Measurements from ENCODE around the gene HIVEP1.

The HIVEP1 gene

DNA sequence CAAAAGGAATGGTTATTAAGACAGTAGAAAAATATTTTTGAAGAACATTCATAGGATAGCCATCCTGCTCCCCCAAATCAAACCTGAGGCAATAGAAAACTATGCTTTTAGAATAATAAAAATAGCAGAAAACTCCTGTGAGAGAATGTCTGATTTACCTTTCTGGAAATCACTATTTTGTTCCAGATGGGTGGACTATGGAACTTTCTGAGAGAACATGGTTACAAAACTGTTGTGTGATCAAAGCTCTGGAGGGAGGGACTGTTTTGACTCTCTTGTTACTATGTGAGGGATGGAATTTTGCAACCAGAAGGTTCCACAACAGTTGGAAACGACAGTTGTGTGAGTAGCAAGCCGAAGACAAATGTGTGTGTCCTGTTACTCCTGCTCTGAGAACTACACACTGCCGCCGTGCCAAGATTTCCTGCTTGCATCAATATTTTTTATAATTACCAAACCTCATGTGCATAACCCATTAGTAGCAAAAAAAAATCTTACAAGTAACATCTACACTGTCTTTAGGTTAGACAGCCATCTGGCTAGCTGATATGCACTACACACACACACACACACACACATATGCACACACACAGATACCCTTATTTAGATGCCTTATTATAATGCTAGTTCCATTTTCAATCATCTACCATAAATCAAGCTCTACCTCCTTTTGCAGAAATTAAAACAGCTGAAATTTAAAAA lies 11.0 kb upstream of the HIVEP1 start:
- no peak for DNase-seq

DNA sequence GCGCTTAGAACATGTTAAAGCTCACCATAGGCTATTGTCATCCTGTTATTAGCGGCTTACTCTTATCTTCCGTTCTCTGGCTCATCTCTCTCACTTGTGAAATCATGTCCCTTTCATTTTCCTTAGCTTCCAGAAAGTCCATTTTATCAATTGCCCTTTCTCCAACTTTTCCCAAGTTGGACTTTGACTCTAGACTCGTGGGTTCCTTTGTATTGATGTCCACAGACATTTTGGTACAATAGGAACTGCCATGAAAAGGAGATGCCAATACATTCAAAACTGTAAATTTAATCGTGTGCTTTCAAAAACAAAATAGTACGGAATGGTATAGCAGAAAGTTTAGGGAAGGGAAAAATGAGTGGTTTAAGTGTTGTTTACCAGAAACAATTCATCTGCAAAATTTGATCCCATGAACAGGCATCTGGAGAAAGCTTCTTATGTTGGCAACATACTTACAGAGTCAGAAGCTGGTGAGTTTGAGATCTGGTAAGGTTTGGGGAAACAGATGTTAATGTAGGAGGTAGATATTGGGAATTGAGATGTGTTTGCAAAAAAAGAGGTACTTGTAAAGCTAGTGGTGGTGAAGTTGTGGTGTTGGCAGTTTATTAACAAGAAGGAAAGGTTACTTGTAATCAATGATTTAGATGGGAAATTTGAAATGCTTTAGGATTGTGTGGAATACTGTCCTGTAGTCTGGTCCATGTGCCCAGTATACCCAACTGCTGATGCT lies 10.2 kb upstream of the HIVEP1 start:
- no peaks in the 10 kb centered on the region for H3K9me3 Mint-ChIP-seq
- ATAC-seq (replicated peaks) (no peak), DNase-seq (no peak)
- no peak overlapping the region for H3K4me3 Mint-ChIP-seq
- H3K4me1 Mint-ChIP-seq (ENCODE audit: low read depth in 2 of 2), result no peaks in the 10 kb centered on the region
- no peak overlapping the region for H3K27ac Mint-ChIP-seq
- no peaks in the 10 kb centered on the region for H3K27me3 Mint-ChIP-seq
- H3K36me3 Mint-ChIP-seq (ENCODE audit: insufficient read depth), result no peaks in the 10 kb centered on the region

More for the DNA sequence above, 11.0 kb upstream of the HIVEP1 start:
- no peak overlapping the region for H3K27ac Mint-ChIP-seq
- H3K27me3 Mint-ChIP-seq, result no peaks in the 10 kb centered on the region
- H3K9me3 Mint-ChIP-seq, result no peaks in the 10 kb centered on the region
- H3K4me3 Mint-ChIP-seq, result no peak overlapping the region
- H3K4me1 Mint-ChIP-seq (ENCODE audit: low read depth in 2 of 2), result no peaks in the 10 kb centered on the region
- peaks cover 3% of the 10 kb centered on the region for H3K36me3 Mint-ChIP-seq (ENCODE audit: insufficient read depth)
- ATAC-seq (replicated peaks), result no peak

DNA sequence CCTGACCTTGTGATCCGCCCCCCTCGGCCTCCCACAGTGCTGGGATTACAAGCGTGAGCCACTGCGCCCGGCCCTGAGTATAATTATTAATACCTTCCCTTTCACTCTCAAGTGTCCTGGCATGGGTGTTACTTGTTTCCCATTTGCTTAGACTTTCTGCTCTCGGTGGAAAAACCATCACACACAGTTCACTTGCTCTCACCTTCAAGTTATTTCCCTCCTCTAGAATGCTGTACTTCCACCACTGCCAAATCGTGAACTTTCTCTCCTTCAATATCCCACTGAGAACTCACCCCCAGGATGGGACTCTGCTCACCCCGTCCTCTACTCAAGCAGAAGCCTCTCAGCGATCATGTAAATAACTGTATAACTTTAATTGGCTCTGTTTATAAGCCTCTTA lies 4.6 kb upstream of the HIVEP1 start:
- Mint-ChIP-seq H3K4me3 (no peak overlapping the region), H3K9me3 (no peaks in the 10 kb centered on the region), H3K27me3 (no peaks in the 10 kb centered on the region), H3K4me1 (ENCODE audit: low read depth in 2 of 2) (peaks cover 17 to 22% of the 10 kb centered on the region in 2 donors), H3K36me3 (ENCODE audit: insufficient read depth) (peaks cover 23% of the 10 kb centered on the region), H3K27ac (peak overlapping the region in 1 of 2 donors; percentile 99)
- DNase-seq (no peak), ATAC-seq (replicated peaks) (no peak)

DNA sequence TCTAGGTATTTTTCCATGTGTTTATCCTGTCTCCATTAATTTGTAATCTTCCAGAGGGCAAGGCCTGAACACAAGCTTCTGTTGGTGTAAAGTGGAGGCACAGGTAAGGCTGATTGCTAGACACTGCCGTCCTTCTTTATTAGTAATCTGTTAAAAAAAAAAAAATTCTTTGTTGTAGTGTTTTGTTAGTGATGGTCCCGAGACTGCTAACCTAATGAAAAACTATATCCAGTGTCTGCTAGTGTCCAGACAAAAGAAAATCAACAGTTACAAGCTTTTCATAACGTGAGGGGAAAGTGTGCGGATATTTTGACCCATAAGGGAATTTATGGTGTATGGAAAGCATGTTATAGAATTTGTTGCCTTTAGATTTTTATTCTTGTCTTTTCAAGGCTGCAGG lies 4.2 kb upstream of the HIVEP1 start:
- Mint-ChIP-seq H3K4me1 (ENCODE audit: low read depth in 2 of 2) (peaks cover 17 to 24% of the 10 kb centered on the region in 2 donors), H3K36me3 (ENCODE audit: insufficient read depth) (peaks cover 27% of the 10 kb centered on the region), H3K4me3 (peak overlapping the region; percentile 98 to 99), H3K9me3 (no peaks in the 10 kb centered on the region), H3K27ac (peak overlapping the region; percentile 99 to 100), H3K27me3 (no peaks in the 10 kb centered on the region)
- ATAC-seq (replicated peaks) (no peak), DNase-seq (no peak)

DNA sequence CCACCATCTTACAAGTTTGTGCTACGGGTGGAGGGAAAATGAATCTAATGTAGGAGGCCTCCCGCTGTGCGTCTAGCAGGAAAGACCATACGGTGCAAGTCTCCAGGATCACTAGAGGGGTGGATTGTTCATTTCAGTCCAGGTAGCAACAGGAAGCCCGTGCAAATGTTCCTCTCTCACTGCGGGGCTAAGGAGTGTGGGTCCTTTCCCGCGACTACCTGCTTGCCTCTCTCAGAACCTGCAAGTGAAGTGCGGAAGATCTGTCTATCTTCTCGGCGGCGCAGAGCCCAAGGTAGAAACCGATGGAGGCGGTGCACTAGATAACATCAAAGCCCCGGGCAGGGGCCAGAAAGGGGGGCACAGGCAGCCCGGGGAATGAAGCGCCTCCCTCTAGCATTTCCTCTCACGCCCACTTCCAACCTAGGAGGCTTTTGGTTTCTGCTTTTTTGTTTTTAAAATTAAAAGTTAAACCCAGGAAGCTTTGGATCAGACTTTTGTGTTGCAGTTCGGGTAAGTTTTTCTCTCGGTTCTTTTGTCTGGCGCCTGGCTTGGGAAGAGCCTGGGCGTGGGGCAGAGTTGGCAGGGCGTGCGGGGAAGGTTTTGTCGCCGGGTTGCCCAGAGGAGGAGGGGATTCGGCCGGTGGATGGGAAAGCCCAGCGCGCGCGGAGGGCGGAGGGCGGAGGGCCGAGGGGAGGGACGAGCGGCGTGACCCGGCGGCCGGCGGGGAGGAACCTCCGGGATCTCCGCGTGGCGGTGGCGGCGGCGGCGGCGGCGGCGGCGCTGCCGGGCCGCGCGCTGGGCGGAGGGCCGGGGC lies 3.5 kb upstream of the HIVEP1 start:
- no peaks in the 10 kb centered on the region for H3K9me3 Mint-ChIP-seq
- ATAC-seq (replicated peaks), result peak; percentile 50
- DNase-seq, result peak; percentile 79 to 81 (median 80)
- no peaks in the 10 kb centered on the region for H3K27me3 Mint-ChIP-seq
- peak overlapping the region; percentile 99 to 100 for H3K27ac Mint-ChIP-seq
- H3K36me3 Mint-ChIP-seq (ENCODE audit: insufficient read depth), result peaks cover 33% of the 10 kb centered on the region
- peak overlapping the region; percentile 98 to 99 for H3K4me3 Mint-ChIP-seq
- H3K4me1 Mint-ChIP-seq (ENCODE audit: low read depth in 2 of 2), result peaks cover 21 to 28% of the 10 kb centered on the region in 2 donors

DNA sequence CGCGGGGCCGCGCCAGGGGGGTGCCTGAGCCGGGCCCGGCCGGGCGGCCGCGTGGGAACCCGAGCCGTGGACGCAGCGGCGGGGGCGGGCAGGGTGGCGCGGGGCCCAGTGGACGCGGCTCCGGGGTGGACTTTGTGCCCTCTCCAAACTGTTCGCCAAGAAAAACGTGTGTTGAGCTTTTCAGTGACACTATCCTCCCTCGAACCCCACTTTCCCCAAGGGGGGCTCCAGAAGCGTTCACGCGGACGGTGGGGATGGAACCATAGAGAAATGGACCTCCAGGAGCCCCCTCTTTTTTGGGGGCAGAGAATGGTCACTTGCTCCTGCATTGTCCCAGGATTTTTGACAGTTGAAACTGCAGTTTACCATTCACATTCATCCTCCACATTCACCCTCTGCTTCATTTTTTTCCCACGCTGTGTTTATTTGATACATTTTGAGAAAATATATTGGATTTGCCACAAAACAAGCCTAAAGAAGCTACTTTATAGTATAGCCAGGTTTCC lies 2.9 kb upstream of the HIVEP1 start:
- Mint-ChIP-seq H3K9me3 (no peaks in the 10 kb centered on the region), H3K36me3 (ENCODE audit: insufficient read depth) (peaks cover 33% of the 10 kb centered on the region), H3K4me3 (peak overlapping the region; percentile 98 to 99), H3K27ac (peak overlapping the region; percentile 99 to 100), H3K27me3 (no peaks in the 10 kb centered on the region), H3K4me1 (ENCODE audit: low read depth in 2 of 2) (peaks cover 21 to 28% of the 10 kb centered on the region in 2 donors)
- DNase-seq, result no peak
- no peak for ATAC-seq (replicated peaks)

DNA sequence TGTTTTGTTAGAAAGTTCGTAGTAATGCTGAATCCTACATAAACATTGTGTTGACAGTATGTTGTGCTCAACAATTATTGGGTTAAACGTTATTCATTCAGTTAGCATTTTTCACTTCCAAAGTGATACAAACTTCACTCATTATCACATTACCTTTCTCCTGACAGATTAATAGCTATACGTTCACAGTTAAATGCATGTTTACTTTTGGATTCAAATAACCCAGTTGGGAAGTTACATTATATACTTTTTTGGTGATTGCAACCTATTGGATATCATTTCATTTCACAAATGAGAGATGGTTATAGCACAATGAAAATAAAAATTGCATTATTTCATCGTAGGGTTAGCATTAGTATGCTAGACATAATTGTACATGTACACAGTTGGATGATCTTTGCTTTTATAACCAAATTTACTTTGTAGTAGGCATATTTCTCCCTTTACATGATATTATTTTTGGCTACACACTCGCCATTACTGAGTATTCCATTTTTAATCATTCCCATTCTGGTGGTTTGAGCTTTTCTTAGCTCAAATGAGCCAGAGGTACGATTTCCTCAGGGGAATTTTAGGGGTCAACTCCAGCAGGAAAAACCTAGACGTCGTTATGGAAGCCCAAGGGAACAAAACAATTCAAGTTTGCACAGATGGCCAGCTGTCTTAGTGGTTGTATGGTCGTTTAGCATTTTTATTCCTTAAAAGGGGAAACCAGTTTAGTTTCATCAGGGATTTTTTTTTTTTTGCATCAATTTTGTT lies 2.1 kb upstream of the HIVEP1 start:
- Mint-ChIP-seq H3K36me3 (ENCODE audit: insufficient read depth) (peaks cover 33% of the 10 kb centered on the region), H3K4me3 (peak overlapping the region; percentile 98 to 99), H3K9me3 (no peaks in the 10 kb centered on the region), H3K27me3 (no peaks in the 10 kb centered on the region), H3K4me1 (ENCODE audit: low read depth in 2 of 2) (peaks cover 21 to 28% of the 10 kb centered on the region in 2 donors), H3K27ac (peak overlapping the region; percentile 99 to 100)
- ATAC-seq (replicated peaks) (no peak), DNase-seq (no peak)

DNA sequence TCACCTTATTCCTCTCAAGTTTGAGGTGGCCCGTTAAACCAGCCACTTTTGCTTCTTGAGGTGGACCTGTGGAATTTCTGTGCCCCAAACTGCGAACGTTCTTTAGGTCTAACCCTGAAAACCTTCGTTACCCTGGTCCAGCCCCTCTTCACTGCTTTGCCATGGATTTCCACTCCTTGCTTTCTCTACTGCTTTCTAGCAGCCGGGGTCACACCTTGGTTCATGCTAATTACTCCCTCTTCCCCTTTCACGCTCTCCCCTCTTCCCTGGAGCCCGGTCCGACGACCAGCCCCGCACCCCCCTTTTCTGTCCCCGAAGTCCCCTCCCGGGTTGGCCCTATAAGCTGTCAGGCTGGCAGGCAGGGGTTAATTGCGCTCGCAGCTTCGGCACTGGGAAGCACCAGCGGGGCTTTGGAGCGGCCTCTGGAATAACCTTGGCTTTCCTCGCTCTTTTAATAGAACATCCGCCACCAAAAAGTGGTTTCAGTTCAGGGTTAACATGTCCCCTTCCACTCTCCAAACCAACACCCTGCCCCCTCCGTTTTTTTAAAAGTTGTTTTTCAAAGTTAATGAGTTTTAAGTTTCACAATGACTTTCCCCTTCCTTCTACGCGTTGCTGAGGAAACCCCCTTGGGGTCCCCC lies 1.4 kb upstream of the HIVEP1 start:
- Mint-ChIP-seq H3K4me3 (peak overlapping the region; percentile 98 to 99), H3K36me3 (ENCODE audit: insufficient read depth) (peaks cover 33% of the 10 kb centered on the region), H3K4me1 (ENCODE audit: low read depth in 2 of 2) (peaks cover 21 to 28% of the 10 kb centered on the region in 2 donors), H3K9me3 (no peaks in the 10 kb centered on the region), H3K27me3 (no peaks in the 10 kb centered on the region), H3K27ac (peak overlapping the region; percentile 99 to 100)
- no peak for DNase-seq
- ATAC-seq (replicated peaks), result peak; percentile 48

DNA sequence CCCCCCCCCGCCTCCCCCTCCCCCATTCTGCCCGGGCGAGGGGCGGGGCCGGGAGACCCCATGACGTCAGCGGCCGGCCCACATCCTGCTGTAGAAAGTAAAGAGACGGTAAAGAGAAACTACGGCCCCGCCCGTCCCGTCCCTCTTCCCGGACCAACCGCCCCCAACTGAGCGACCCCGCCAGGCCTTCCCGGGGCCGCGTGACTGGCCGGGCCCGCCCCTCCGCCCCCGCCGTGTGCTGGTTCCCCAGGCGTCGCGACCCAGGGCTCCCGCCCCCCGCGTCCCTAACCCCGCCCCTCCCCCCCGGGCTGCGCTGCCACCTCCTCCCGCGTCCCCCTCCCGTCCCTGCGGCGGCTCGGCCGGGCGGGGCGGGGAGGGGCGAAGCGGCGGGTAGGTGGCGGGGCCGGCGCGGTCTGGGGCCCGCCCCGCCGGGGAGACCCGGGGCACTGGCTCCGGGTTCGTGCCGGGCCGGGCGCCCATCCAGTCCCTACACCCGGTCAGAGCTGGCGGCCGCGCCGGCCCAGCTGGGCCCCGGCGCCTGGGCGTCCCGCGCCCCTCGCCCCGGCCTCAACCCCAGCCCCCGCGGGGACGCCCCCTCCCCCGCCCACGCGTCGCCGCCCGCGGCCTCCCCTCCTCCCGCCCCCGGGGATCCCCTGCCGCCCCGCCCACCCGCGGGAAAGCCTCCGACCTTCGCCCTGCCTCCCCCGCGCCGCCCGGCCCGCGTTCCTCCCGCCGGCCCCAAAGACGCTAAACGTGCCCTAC lies 655 bp upstream of the HIVEP1 start:
- H3K9me3 Mint-ChIP-seq, result no peaks in the 10 kb centered on the region
- H3K4me1 Mint-ChIP-seq (ENCODE audit: low read depth in 2 of 2), result peaks cover 21 to 28% of the 10 kb centered on the region in 2 donors
- H3K27me3 Mint-ChIP-seq, result no peaks in the 10 kb centered on the region
- H3K27ac Mint-ChIP-seq, result peak overlapping the region; percentile 99 to 100
- ATAC-seq (replicated peaks) (peak; percentile 72), DNase-seq (peak; percentile 90 to 93 (median 92))
- peaks cover 33% of the 10 kb centered on the region for H3K36me3 Mint-ChIP-seq (ENCODE audit: insufficient read depth)
- H3K4me3 Mint-ChIP-seq, result peak overlapping the region; percentile 98 to 99

DNA sequence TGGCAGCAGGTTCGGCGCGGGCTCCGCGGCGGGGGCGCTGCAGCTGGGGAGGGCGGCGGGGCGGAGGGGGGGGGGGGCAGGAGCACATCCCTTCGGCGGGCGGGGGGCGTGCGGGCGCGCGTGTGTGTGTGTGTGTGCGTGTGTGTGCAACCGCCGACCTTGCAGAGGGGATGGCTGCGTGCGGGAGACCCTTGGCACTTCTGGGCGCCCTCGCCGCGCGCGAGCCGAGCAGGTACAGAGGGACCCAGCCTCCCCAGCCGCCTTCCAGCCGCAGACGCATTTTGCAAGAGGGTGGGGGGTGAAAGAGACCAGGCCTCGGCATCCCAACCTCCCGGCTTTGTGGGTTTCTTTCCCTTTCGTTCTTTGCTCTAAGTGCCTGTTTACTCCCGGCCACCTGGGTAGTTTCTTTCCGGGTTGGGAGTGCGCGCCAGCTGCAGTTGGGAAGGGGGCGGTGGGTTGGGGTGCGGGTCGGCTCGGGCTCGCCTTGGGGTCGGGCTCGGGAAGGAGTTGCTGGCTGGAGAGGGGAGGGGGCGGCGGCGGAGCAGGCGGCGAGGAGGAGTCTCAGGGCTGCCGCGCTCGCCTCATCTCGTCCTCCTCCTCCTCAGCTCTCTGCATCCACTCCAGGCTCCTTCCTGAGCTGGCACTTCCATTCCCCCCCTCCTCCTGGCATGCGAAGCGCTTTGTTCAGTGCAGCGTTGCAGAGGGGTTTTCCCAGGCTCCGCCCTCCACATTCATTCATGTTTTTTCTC lies 620 bp downstream of the HIVEP1 start:
- Mint-ChIP-seq H3K9me3 (no peaks in the 10 kb centered on the region), H3K4me3 (peak overlapping the region; percentile 94 to 96), H3K27me3 (no peaks in the 10 kb centered on the region), H3K4me1 (ENCODE audit: low read depth in 2 of 2) (peaks cover 21 to 28% of the 10 kb centered on the region in 2 donors), H3K36me3 (ENCODE audit: insufficient read depth) (peaks cover 41% of the 10 kb centered on the region), H3K27ac (peak overlapping the region; percentile 99)
- DNase-seq, result peak; percentile 60 to 63 (median 61)
- peak; percentile 11 for ATAC-seq (replicated peaks)

DNA sequence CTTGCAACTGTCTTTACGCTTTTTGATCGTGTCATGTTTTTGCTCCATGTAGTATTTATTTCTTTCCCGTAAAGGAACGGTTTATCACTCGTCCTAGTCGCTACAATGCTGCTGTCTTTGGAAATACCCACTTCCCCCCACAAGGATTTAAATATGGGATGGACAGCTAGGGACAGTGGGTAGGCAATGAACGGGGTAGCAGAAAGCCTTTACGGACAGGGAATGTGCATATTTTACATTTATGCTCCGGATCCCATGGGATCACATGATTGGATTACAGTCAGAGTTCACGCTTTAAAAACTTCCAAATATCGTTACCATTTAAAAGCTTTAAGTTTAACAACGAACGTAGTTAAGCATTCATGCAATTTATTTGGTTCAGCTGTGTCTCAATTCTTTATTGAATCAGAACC lies 1.2 kb downstream of the HIVEP1 start:
- ATAC-seq (replicated peaks), result no peak
- Mint-ChIP-seq H3K4me3 (peak overlapping the region; percentile 94 to 96), H3K27me3 (no peaks in the 10 kb centered on the region), H3K9me3 (no peaks in the 10 kb centered on the region), H3K4me1 (ENCODE audit: low read depth in 2 of 2) (peaks cover 18 to 27% of the 10 kb centered on the region in 2 donors), H3K36me3 (ENCODE audit: insufficient read depth) (peaks cover 42% of the 10 kb centered on the region), H3K27ac (peak overlapping the region; percentile 99)
- no peak for DNase-seq
